Kidney epithelial cell (primary cell): ENCODE measurements around the gene UTF1. TPM values are rescaled to one million over a fixed set of nuclear protein-coding genes. Genes with fewer than 3 reads are reported as not detected.
"Not testable (repeated sequence)": the region's sequence is repeated elsewhere in the genome, so short reads cannot be mapped to it uniquely, and the experiment has no call there.

Experiments used
- DNase-seq: peaks from one replicate; pipeline ENCODE4 v3.0.0-alpha.2; 2010; ENCODE audit warnings: low read depth
- H3K27me3 ChIP-seq: 2 replicates; pipeline ENCODE4 v1.6.0; 2011; ENCODE audit warnings: low read length; ENCODE audit not compliant: control insufficient read depth, insufficient read depth
- H3K36me3 ChIP-seq: 2 replicates; pipeline ENCODE4 v1.5.1; 2011; ENCODE audit warnings: low read length; ENCODE audit not compliant: control insufficient read depth, insufficient read depth
- H3K4me3 ChIP-seq: 2 replicates; pipeline ENCODE4 v1.5.1; 2011; ENCODE audit warnings: low read depth, mild to moderate bottlenecking, control low read depth, low read length
- CTCF ChIP-seq: IDR thresholded peaks from 2 replicates; pipeline ENCODE4 v1.5.1; 2011; ENCODE audit warnings: mild to moderate bottlenecking, moderate library complexity, low read length, control low read depth, inconsistent platforms; ENCODE audit not compliant: insufficient read depth, poor library complexity, severe bottlenecking
- total RNA-seq: library from RNA; depleted of rRNA; stranded (reverse); fragments of >200 nt; gene quantifications from 2 replicates; pipeline ENCODE4 v1.2.3, GENCODE V29; 2015

UTF1 gene
- total RNA-seq, 1 donor from 2014 or later: not detected

GRCh38 chr10:133263674-133264073 lies 33.7 kb downstream of the UTF1 start:
- H3K27me3 ChIP-seq: no peaks in the 10 kb centered on the region
- H3K4me3 ChIP-seq: no peak overlapping the region
- H3K36me3 ChIP-seq: no peaks in the 10 kb centered on the region
- TF ChIP-seq CTCF: no peak
- DNase-seq: no peak

GRCh38 chr10:133264461-133264860 lies 34.4 kb downstream of the UTF1 start:
- H3K36me3 ChIP-seq: no peaks in the 10 kb centered on the region
- DNase-seq: no peak
- no peaks in the 10 kb centered on the region for H3K27me3 ChIP-seq
- TF ChIP-seq CTCF: no peak
- no peak overlapping the region for H3K4me3 ChIP-seq

GRCh38 chr10:133265052-133265451 lies 35.0 kb downstream of the UTF1 start:
- not testable (repeated sequence) for H3K36me3 ChIP-seq, DNase-seq, H3K4me3 ChIP-seq, H3K27me3 ChIP-seq

GRCh38 chr10:133266056-133266795 lies 36.2 kb downstream of the UTF1 start:
- Histone ChIP-seq H3K4me3 (no peak overlapping the region), H3K36me3 (no peaks in the 10 kb centered on the region), H3K27me3 (no peaks in the 10 kb centered on the region)
- no peak for TF ChIP-seq CTCF
- DNase-seq: no peak

- DNase-seq: no peak
- Histone ChIP-seq H3K36me3 (no peaks in the 10 kb centered on the region), H3K4me3 (no peak overlapping the region), H3K27me3 (no peaks in the 10 kb centered on the region)
- no peak for TF ChIP-seq CTCF
Observed at GRCh38 chr10:133267293-133267692, 37.3 kb downstream of the UTF1 start.

- no peak for DNase-seq
- Histone ChIP-seq H3K4me3 (no peak overlapping the region), H3K36me3 (no peaks in the 10 kb centered on the region), H3K27me3 (no peaks in the 10 kb centered on the region)
- no peak for TF ChIP-seq CTCF
Observed at GRCh38 chr10:133267829-133268228, 37.8 kb downstream of the UTF1 start.
